Muscle layer of colon (tissue), 2 donors: ENCODE data around the gene TNS3.

Experiments
- H3K27ac ChIP-seq: one replicate; pipeline ENCODE4 v1.7.0; 2013; ENCODE audit warnings: low read depth, mild to moderate bottlenecking, low read length, moderate library complexity
- H3K27me3 ChIP-seq, 2 donors: one replicate each; pipeline ENCODE4 v1.7.0; 2013; ENCODE audit warnings: low read length in 2 of 2, mild to moderate bottlenecking in 2 of 2; ENCODE audit not compliant: insufficient read depth in 2 of 2, control insufficient read depth in 1 of 2
- H3K36me3 ChIP-seq: one replicate; pipeline ENCODE4 v1.7.0; 2013; ENCODE audit warnings: mild to moderate bottlenecking, low read length; ENCODE audit not compliant: insufficient read depth
- H3K4me1 ChIP-seq: one replicate; pipeline ENCODE4 v1.7.0; 2013; ENCODE audit warnings: mild to moderate bottlenecking, low read length; ENCODE audit not compliant: insufficient read depth
- H3K4me3 ChIP-seq, 2 donors: one replicate each; pipeline ENCODE4 v1.7.0; 2013; ENCODE audit warnings: low read length in 2 of 2, low read depth in 1 of 2, mild to moderate bottlenecking in 1 of 2, moderate library complexity in 1 of 2
- H3K9ac ChIP-seq: one replicate; pipeline ENCODE4 v1.7.0; 2013; ENCODE audit warnings: low read length
- H3K9me3 ChIP-seq: one replicate; pipeline ENCODE4 v1.7.0; 2013; ENCODE audit warnings: mild to moderate bottlenecking, low read length
- donor health status: abdominal sarcoma.
- donor health status: Adenocarcinoma of cecum.

The TNS3 gene

DNA sequence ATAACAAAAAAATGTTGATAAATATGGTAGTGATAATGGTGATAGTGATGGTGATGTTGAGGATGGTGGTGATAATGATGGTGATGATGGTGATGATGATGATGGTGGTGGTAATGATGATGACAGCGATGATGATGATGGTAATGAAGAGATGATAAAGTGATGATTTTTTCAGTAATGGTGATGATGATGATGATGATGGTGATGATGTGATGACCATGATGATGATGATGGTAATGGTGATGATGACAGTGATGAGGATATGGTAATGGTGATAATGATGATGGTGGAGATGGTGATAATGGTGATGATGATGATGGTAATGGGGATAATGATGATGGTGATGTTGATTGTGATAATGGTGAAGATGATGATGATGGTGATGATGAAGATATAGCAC lies 321.6 kb downstream of the TNS3 start:
- no peak overlapping the region for H3K4me3 ChIP-seq
- H3K9ac ChIP-seq, result no peak overlapping the region
- H3K27ac ChIP-seq, result no peak overlapping the region

DNA sequence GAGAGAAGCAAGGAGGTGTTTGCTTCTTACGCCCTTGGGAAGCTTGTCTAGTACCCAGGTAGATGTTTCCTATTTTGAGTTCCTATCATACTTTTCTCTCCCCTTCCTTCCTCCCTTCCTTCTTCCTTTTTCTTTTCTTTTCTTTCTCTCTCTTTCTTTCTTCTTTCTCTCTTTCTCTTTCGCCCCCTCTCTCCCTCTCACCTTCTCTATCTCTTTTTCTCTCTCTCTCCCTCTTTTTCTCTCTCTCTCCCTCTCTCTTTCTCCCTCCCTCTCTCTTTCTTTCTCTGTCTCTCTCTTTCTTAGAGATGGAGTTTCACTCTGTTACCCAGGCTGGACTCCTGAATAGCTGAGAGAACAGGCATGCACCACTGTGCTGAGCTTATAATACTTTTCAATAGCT lies 322.2 kb downstream of the TNS3 start:
- no peaks in the 10 kb centered on the region for H3K27me3 ChIP-seq
- H3K27ac ChIP-seq, result no peak overlapping the region
- H3K4me3 ChIP-seq, result no peak overlapping the region
- H3K9me3 ChIP-seq, result no peaks in the 10 kb centered on the region
- no peak overlapping the region for H3K9ac ChIP-seq
- peaks cover 9% of the 10 kb centered on the region for H3K4me1 ChIP-seq
- no peaks in the 10 kb centered on the region for H3K36me3 ChIP-seq

More for the DNA sequence above, 321.6 kb downstream of the TNS3 start:
- no peaks in the 10 kb centered on the region for H3K9me3 ChIP-seq
- H3K4me1 ChIP-seq, result peaks cover 4% of the 10 kb centered on the region
- no peaks in the 10 kb centered on the region for H3K27me3 ChIP-seq
- no peaks in the 10 kb centered on the region for H3K36me3 ChIP-seq

DNA sequence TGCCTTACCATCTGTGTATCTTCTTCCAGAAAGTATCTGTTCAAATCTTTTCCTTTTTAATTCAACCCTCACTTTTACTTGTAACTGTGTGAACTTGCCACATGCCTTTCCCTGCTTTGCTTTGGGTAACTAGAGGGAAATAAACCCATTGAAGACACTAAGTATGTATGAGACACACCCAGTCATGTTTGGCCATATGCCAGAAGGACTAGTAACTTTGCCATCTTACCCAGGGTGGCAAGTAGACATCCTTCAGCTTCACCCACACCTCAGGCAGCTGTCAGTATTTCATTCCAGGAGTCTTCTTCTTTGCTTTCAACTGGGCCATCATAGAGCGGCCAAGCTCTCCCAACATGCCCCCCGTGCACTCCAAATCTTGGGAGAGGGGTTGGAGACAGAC lies 323.1 kb downstream of the TNS3 start:
- H3K27me3 ChIP-seq, result no peaks in the 10 kb centered on the region
- no peak overlapping the region for H3K27ac ChIP-seq
- no peaks in the 10 kb centered on the region for H3K36me3 ChIP-seq
- H3K9me3 ChIP-seq, result no peaks in the 10 kb centered on the region
- no peak overlapping the region for H3K9ac ChIP-seq
- no peak overlapping the region for H3K4me3 ChIP-seq
- peaks cover 14% of the 10 kb centered on the region for H3K4me1 ChIP-seq

DNA sequence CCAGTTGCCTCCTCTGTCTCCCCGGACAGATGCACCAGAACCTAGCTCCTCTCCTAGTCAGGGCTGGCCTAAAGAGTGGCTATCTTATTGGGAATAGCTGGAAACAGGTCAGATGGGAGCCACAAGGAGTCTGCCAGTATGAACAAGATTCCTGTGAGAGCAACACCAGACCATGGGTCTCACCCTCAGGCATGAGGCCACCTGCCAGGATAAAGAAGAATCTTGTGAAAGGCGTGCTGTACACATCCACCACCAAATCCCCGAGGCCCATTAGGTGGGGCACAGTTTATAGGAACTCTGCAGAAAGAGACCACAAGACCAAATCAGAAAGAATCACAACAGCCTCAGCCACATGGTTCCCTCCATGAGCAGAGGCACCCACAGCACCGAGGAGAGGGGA lies 325.9 kb downstream of the TNS3 start:
- H3K27me3 ChIP-seq, result no peaks in the 10 kb centered on the region
- peaks cover 21% of the 10 kb centered on the region for H3K4me1 ChIP-seq
- no peak overlapping the region for H3K9ac ChIP-seq
- H3K4me3 ChIP-seq, result no peak overlapping the region
- H3K9me3 ChIP-seq, result no peaks in the 10 kb centered on the region
- no peaks in the 10 kb centered on the region for H3K36me3 ChIP-seq
- H3K27ac ChIP-seq, result no peak overlapping the region

DNA sequence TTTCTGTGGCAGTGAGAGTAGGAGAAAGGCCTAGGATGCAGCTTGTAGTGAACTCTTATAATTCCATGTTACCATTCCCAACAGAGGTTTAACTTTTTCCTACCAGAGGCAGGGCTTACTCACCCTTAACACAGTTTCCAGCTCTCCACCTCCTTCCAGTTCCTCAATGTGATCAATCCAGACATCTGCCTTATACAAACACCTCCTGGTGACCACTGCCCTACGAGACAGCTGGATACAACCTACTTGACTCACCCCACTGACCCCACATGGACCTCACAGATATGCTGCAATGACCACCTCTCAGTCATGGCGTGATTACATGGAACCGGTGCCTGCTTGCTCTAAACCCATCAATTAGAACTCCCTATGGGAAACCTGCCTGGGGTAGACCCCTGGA lies 326.5 kb downstream of the TNS3 start:
- Histone ChIP-seq H3K27ac (no peak overlapping the region), H3K9ac (no peak overlapping the region), H3K4me3 (no peak overlapping the region), H3K27me3 (no peaks in the 10 kb centered on the region), H3K36me3 (no peaks in the 10 kb centered on the region), H3K4me1 (peaks cover 21% of the 10 kb centered on the region), H3K9me3 (no peaks in the 10 kb centered on the region)

DNA sequence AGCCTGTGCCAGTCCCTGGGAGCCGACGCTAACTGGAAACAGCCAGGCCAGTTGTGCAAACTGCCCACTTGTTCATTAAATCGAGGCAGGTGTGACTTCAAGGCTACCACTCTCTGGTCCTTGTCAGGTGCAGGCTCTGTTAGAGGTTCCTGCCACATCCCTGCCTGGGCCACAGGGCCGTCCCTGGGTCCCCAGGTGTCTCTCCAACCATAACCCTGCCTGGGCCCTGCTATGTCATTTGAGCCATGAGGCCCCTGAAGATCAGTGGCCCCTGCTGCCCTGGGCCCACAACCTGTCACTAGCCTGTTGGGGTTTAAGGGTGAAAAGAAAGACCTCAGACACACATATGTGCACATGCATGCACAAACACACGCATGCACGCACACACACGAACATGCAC lies 326.9 kb downstream of the TNS3 start:
- peak overlapping the region; percentile 17 for H3K27ac ChIP-seq
- H3K9ac ChIP-seq, result no peak overlapping the region
- H3K9me3 ChIP-seq, result no peaks in the 10 kb centered on the region
- H3K4me3 ChIP-seq, result peak overlapping the region in 1 of 2 donors; percentile 37
- H3K4me1 ChIP-seq, result peaks cover 21% of the 10 kb centered on the region
- no peaks in the 10 kb centered on the region for H3K36me3 ChIP-seq
- no peaks in the 10 kb centered on the region for H3K27me3 ChIP-seq

DNA sequence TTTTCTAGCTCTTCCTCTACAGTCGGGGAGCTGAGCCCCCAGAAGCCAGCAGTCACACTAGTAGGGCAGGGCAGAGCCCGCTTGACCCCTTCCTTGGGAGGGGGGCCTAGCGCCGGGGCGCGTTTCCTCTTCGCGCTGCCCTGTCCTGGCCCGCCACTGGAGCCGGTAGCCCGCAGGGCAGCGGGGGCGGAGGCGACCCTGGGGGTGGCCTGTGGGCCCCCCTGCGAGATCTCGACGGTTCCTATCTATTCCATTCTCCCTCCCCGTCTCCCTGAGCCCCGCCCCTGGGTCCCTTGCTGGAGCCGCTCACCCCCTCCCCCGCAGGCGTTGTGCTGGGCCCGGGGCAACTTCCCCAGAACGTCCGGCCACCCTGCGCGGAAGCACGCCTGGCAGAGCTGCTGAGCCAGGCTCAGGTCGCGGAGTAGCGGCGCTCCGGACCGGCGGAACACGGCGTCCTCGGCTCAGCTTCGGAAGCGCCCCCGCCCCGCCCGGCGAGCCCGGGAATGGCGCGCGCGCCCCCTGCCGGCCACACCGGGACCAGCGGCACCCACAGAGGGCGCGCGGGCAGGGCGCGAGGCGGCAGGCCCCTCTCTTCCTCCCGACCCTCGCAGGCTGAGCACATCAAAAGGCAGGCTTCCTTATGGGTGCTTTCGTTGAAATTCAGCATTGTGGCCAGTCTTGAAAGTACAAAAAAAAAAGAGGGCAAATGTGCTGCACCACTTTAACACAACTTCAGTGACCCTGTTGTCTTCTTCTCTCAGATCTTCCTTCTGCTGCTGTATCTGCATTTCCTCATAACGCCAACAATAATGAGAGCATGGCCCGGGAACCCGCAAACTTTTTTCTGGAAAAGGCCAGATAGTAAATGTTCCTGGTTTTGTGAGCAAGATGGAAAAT lies 327.6 kb downstream of the TNS3 start:
- no peaks in the 10 kb centered on the region for H3K27me3 ChIP-seq
- no peaks in the 10 kb centered on the region for H3K36me3 ChIP-seq
- no peaks in the 10 kb centered on the region for H3K9me3 ChIP-seq
- peak overlapping the region; percentile 62 to 66 for H3K4me3 ChIP-seq
- peak overlapping the region; percentile 70 for H3K9ac ChIP-seq
- peaks cover 21% of the 10 kb centered on the region for H3K4me1 ChIP-seq
- peak overlapping the region; percentile 77 for H3K27ac ChIP-seq

DNA sequence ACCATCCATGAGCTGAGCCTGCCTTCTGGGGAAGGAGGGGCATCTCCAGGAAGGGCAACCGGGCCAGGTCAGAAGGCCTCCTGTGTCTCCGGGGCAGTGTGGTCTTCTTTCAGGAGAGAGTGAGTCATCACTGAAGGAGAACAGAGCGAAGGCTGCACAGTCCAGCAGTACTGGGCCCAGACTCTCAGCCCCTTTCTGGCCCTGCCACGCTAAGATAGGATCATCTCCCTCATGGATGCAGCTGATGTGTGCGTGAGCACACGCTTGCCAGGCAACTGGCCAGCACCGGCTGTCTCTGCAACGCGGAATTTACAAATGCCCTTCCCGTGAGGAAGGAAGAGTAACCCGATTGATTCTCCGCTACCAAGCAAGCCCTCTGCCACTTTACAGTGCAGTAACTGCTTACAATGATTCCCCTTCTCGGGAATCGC lies 328.2 kb downstream of the TNS3 start:
- no peaks in the 10 kb centered on the region for H3K36me3 ChIP-seq
- peak overlapping the region; percentile 62 to 66 for H3K4me3 ChIP-seq
- H3K27me3 ChIP-seq, result no peaks in the 10 kb centered on the region
- H3K9ac ChIP-seq, result peak overlapping the region; percentile 70
- H3K9me3 ChIP-seq, result no peaks in the 10 kb centered on the region
- peaks cover 17% of the 10 kb centered on the region for H3K4me1 ChIP-seq
- peak overlapping the region; percentile 77 for H3K27ac ChIP-seq

DNA sequence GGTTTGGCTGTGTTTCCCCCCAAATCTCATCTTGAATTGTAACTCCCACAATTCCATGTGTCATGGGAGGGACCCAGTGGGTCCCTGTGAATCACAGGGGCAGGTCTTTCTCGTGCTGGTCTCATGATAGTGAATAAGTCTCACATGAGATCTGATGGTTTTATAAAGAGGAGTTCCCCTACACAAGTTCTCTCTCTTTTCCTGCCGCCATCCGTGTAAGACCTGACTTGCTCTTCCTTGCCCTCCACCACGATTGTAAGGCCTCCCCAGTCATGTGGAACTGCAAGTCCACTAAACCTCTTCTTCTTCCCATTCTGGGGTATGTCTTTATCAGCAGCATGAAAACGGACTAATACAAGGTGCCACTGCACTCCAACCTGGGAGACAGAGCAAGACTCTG lies 329.2 kb downstream of the TNS3 start:
- H3K9me3 ChIP-seq, result no peaks in the 10 kb centered on the region
- no peaks in the 10 kb centered on the region for H3K27me3 ChIP-seq
- H3K27ac ChIP-seq, result no peak overlapping the region
- no peaks in the 10 kb centered on the region for H3K36me3 ChIP-seq
- no peak overlapping the region for H3K4me3 ChIP-seq
- H3K4me1 ChIP-seq, result peaks cover 17% of the 10 kb centered on the region
- no peak overlapping the region for H3K9ac ChIP-seq

DNA sequence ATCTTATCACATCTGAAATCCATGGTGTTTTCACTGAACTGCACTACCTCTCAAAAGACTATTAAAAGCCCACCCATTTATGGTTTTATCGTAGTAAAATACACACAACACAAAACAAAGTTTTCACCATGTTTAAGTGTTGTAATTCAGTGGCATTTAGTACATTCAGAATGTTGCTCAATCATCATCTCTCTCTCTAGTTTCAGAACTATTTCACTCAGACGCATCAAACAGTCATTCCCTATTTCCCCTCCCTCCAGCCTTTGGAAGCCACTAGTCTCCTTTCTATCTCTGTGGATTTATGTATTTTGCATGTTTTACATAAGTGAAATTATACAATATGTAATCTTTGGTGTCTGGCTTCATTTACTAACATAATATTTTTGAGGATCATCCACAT lies 332.6 kb downstream of the TNS3 start:
- no peaks in the 10 kb centered on the region for H3K9me3 ChIP-seq

DNA sequence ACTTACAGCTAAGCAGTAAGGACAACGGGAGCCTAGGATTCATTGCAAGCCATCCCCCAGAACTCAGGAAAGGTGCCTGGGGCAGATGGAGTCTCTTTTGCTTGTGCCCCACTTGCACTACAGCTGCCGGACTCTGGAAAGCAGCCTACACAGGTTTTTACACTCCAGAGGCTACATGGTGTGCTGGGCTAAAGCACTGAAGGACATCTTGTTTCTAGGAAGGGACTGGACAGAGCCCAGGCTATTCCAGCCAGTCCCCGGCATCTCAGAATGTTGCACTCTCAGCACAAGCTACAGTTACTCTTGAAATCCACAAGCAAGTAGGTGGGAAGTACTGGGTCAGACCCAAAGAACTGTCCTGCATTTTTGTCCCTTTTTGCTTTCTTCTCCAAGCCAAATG lies 333.1 kb downstream of the TNS3 start:
- Histone ChIP-seq H3K27ac (no peak overlapping the region), H3K4me3 (no peak overlapping the region), H3K9ac (no peak overlapping the region), H3K9me3 (no peaks in the 10 kb centered on the region), H3K4me1 (peaks cover 7% of the 10 kb centered on the region), H3K36me3 (no peaks in the 10 kb centered on the region), H3K27me3 (no peaks in the 10 kb centered on the region)

More for the DNA sequence above, 332.6 kb downstream of the TNS3 start:
- Histone ChIP-seq H3K36me3 (no peaks in the 10 kb centered on the region), H3K4me3 (no peak overlapping the region), H3K9ac (no peak overlapping the region), H3K27ac (no peak overlapping the region), H3K27me3 (no peaks in the 10 kb centered on the region), H3K4me1 (peaks cover 10% of the 10 kb centered on the region)

DNA sequence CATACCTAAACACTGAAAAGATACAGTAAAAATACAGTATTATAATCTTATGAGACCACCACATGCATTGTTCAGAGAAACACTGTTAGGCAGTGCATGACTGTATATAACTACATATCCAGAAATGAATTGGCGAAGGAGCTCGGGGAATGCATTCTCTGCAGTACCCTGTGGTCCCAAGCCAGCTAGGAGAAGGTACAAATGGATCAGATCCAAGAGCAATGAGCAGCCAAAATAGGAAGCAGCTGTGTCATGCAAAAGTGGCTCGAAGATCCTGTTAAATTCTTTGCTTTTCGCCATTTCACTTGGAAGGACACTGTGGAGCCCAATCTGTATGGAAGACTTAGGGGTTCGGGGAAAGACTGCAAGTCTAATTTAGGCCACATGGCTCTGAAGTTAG lies 334.8 kb downstream of the TNS3 start:
- no peaks in the 10 kb centered on the region for H3K4me1 ChIP-seq
- no peak overlapping the region for H3K4me3 ChIP-seq
- H3K27me3 ChIP-seq, result no peaks in the 10 kb centered on the region
- H3K27ac ChIP-seq, result no peak overlapping the region
- H3K9me3 ChIP-seq, result no peaks in the 10 kb centered on the region
- no peaks in the 10 kb centered on the region for H3K36me3 ChIP-seq
- no peak overlapping the region for H3K9ac ChIP-seq
